Mucosa of descending colon (tissue), 3 donors: ENCODE data around the gene SDK1. TPM values are rescaled to one million over a fixed set of nuclear protein-coding genes. Genes with fewer than 3 reads are reported as not detected.

ENCODE experiments used
- ATAC-seq: fragments of 200-7000 bp; cut with Tn5 transposase; one replicate; pipeline ENCODE4 v1.9.1; 2020; ENCODE audit warnings: mild to moderate bottlenecking, moderate library complexity
- DNase-seq, 3 donors: peaks; one replicate each; pipeline ENCODE4 v3.0.0-alpha.2; 2020
- H3K36me3 ChIP-seq: fragments of 200-600 bp; one replicate; pipeline ENCODE4 v1.8.0; 2021; ENCODE audit warnings: low read depth, mild to moderate bottlenecking
- H3K4me1 ChIP-seq: fragments of 200-600 bp; one replicate; pipeline ENCODE4 v1.8.0; 2021; ENCODE audit warnings: low read depth, mild to moderate bottlenecking
- H3K4me3 ChIP-seq: fragments of 200-600 bp; one replicate; pipeline ENCODE4 v1.8.0; 2021; ENCODE audit warnings: mild to moderate bottlenecking
- H3K9me3 ChIP-seq: fragments of 200-600 bp; one replicate; pipeline ENCODE4 v1.8.0; 2021; ENCODE audit warnings: mild to moderate bottlenecking
- intact Hi-C, 2 donors: fragments of 100-400 bp; cut with DNase I in 1 of 2; cut with micrococcal nuclease in 1 of 2; formaldehyde crosslinking; loops; one replicate each; pipeline versions ENCODE4 v1.11.0 to v1.11.1; 2022; cut with DNase I, micrococcal nuclease
- total RNA-seq, 3 donors: library from RNA; stranded (reverse); fragmentation: NEBNext Ultra II Directional in 2 of 3; extraction: Animal tissue kit (Norgen Biotek cat#: 25700) in 2 of 3; gene quantifications; one replicate each; pipeline versions ENCODE4 v1.2.1 to v1.2.4, GENCODE V29; 2021 to 2023
- TF ChIP-seq, protein P1 (sequence below): fragments of 200-600 bp; IDR thresholded peaks from one replicate; pipeline ENCODE4 v1.8.0; 2022; ENCODE audit warnings: antibody characterized with exemption, mild to moderate bottlenecking
- donor health status: DM: no; HTN: no; CAD: no; lungs with moderate emphysema.
- donor health status: DM: no; HTN: no; CAD: no.
- donor health status: DM: no; HTN: yes; CAD: no.

Gene SDK1
- total RNA-seq, 3 donors from 2014 or later, result 2.7 to 20.2 (median 4.2) TPM

DNA sequence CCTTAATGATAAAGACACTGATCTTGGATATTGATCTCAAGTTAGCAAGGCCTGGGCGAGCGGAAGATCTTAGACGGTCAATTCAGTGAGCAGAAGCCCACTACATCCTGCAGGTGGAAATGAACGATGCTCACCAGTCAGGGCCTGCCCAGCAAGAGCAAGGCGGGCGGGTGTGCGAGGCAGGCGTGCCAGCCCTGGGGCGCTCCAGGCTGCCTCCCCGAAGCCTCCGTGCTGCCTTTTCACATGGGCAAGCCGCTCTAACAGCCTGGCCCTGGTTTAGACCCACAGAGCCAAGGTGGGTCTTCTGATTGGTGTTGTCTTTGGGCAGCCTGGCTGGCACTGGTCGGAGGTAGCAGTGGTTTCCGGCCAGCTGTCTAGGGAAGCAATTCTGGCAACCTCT lies 906.0 kb downstream of the SDK1 start:
- H3K4me1 ChIP-seq, result no peaks in the 10 kb centered on the region
- TF ChIP-seq, protein P1, sequence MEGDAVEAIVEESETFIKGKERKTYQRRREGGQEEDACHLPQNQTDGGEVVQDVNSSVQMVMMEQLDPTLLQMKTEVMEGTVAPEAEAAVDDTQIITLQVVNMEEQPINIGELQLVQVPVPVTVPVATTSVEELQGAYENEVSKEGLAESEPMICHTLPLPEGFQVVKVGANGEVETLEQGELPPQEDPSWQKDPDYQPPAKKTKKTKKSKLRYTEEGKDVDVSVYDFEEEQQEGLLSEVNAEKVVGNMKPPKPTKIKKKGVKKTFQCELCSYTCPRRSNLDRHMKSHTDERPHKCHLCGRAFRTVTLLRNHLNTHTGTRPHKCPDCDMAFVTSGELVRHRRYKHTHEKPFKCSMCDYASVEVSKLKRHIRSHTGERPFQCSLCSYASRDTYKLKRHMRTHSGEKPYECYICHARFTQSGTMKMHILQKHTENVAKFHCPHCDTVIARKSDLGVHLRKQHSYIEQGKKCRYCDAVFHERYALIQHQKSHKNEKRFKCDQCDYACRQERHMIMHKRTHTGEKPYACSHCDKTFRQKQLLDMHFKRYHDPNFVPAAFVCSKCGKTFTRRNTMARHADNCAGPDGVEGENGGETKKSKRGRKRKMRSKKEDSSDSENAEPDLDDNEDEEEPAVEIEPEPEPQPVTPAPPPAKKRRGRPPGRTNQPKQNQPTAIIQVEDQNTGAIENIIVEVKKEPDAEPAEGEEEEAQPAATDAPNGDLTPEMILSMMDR, result no peak
- no peak overlapping the region for H3K4me3 ChIP-seq
- H3K36me3 ChIP-seq, result no peaks in the 10 kb centered on the region
- DNase-seq (no peak), ATAC-seq (no peak)
- H3K9me3 ChIP-seq, result no peaks in the 10 kb centered on the region
- intact Hi-C loops, result no loop called here

DNA sequence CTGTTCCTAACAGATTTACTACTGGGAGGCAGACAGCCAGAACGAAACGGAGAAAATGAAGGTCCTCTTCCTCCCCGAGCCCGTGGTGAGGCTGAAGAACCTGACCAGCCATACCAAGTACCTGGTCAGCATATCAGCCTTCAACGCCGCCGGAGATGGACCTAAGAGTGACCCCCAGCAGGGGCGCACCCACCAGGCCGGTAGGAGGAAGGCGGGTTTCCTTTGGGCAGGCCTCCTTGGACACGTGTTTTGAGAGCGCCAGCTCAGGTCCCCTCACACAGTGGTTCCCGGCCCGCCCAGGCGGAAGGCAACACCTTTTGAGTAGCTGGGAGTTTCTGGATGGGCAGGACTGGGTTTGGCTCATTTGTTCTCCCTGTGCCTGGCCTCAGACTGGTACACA lies 907.0 kb downstream of the SDK1 start:
- TF ChIP-seq, protein P1, result no peak
- no peak for ATAC-seq
- Histone ChIP-seq H3K4me3 (no peak overlapping the region), H3K4me1 (no peaks in the 10 kb centered on the region), H3K36me3 (no peaks in the 10 kb centered on the region), H3K9me3 (no peaks in the 10 kb centered on the region)
- intact Hi-C loops, result no loop called here
- no peak for DNase-seq

DNA sequence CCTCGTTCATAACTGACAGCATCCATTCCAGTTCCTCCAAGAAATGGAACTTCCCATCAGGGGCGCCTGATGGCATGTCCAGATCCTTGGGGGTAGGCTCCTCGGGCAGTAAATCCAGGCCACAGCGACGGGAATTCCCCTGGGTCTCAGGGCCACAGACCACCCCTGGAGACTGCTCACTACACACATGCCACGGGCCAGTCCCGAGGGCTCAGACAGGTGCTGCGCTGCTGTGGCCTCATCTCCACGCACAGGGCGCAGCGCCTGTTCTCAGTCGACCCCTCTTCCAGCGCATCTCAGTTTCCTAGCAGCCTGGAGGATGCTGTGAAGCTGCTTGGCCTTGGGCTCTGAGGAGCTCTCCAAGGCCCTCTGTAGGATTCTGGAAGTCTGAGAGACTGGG lies 907.5 kb downstream of the SDK1 start:
- intact Hi-C loops, result no loop called here
- no peaks in the 10 kb centered on the region for H3K9me3 ChIP-seq
- ATAC-seq (no peak), DNase-seq (no peak)
- H3K4me1 ChIP-seq, result no peaks in the 10 kb centered on the region
- no peaks in the 10 kb centered on the region for H3K36me3 ChIP-seq
- no peak overlapping the region for H3K4me3 ChIP-seq
- TF ChIP-seq, protein P1, result no peak

DNA sequence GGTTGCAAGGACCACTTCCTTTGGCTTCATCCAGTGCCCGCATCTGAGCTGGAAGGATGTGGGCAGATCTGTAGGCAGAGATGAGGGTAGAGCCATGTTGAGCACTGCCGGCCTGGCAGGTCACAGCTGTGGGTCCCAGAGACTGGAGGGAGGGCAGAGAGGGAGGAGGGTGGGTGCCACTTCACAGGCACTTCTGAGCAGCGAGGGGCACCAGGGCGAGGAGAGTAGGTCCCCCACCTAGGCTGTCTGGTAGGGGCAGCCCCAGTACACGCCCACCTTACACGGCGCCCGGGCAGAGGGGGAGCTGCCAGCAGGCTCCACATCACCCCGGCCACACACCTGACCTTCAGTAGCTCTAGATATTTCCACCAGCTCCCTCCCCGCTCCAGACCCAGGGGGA lies 908.1 kb downstream of the SDK1 start:
- intact Hi-C loops, result no loop called here
- no peaks in the 10 kb centered on the region for H3K4me1 ChIP-seq
- no peaks in the 10 kb centered on the region for H3K9me3 ChIP-seq
- no peak for DNase-seq
- no peak overlapping the region for H3K4me3 ChIP-seq
- H3K36me3 ChIP-seq, result no peaks in the 10 kb centered on the region
- TF ChIP-seq, protein P1, result no peak
- ATAC-seq, result no peak

DNA sequence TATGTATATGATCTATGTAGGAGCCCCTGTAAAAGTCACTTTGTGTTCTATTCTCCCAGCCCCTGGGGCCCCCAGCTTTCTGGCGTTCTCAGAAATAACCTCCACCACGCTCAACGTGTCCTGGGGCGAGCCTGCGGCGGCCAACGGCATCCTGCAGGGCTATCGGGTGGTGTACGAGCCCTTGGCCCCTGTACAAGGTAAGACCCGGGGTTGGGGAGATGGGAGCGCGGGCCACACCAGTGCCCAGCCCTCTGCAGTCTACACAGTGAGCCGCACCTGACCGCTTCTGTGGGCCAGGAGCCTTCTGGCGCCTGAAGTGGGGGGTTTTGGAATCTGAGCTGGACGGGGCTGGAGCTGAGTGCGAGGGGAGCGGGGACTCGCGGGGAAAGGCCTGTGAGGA lies 908.9 kb downstream of the SDK1 start:
- no peak overlapping the region for H3K4me3 ChIP-seq
- intact Hi-C loops, result no loop called here
- H3K4me1 ChIP-seq, result no peaks in the 10 kb centered on the region
- no peak for ATAC-seq
- no peaks in the 10 kb centered on the region for H3K9me3 ChIP-seq
- no peaks in the 10 kb centered on the region for H3K36me3 ChIP-seq
- TF ChIP-seq, protein P1, result no peak
- DNase-seq, result no peak

DNA sequence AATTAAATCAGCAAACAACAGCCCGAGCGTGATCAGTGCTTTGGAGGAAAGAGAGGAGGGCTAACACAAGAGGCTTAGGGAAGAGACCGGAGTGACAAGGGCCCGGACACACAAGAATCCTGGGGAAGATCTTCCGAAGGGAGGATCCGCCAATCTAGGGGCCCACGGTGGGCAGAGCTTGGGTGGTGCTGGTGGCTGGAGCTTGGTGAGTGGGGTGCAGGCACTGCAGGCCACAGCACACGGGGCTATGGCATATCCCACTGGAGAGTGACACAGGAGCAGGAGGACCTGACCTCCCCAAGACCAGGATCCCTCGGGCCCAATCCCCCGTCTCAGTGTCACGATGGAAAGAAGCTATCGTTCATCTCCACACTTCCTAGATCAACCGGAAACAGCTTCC lies 909.8 kb downstream of the SDK1 start:
- Histone ChIP-seq H3K4me1 (no peaks in the 10 kb centered on the region), H3K4me3 (no peak overlapping the region), H3K36me3 (no peaks in the 10 kb centered on the region), H3K9me3 (no peaks in the 10 kb centered on the region)
- DNase-seq (no peak), ATAC-seq (no peak)
- intact Hi-C loops, result no loop called here
- TF ChIP-seq, protein P1, result no peak
